Right atrium auricular region (tissue), 2 donors: Measurements from ENCODE around the gene OR10A5. TPM values are rescaled to one million over a fixed set of nuclear protein-coding genes. Genes with fewer than 3 reads are reported as not detected.
A peak's percentile ranks its signal among the peaks of the same experiment; 100 is the strongest.
"Not testable (repeated sequence)": the region's sequence is repeated elsewhere in the genome, so short reads cannot be mapped to it uniquely, and the experiment has no call there.

Experiments used
- DNase-seq: peaks from one replicate; pipeline ENCODE4 v3.0.0-alpha.2; 2019; ENCODE audit warnings: low spot score
- H3K27ac ChIP-seq, 2 donors: fragments of 200-600 bp; sonication (generic); 1 replicate in 1 of 2; 2 replicates in 1 of 2; pipeline ENCODE4 v1.5.1; 2016 to 2019
- H3K27me3 ChIP-seq, 2 donors: fragments of 200-600 bp; sonication (generic); one replicate each; pipeline versions ENCODE4 v1.5.1 to v1.6.0; 2017 to 2019
- H3K36me3 ChIP-seq: fragments of 200-600 bp; sonication (generic); one replicate; pipeline ENCODE4 v1.5.1; 2016
- H3K4me1 ChIP-seq, 2 donors: fragments of 200-600 bp; sonication (generic); one replicate each; pipeline versions ENCODE4 v1.5.1 to v1.6.0; 2017 to 2019
- H3K4me3 ChIP-seq, 2 donors: fragments of 200-600 bp; sonication (generic); 1 replicate in 1 of 2; 2 replicates in 1 of 2; pipeline ENCODE4 v1.5.1; 2017 to 2019; ENCODE audit warnings: mild to moderate bottlenecking in 1 of 2, moderate library complexity in 1 of 2
- H3K9me3 ChIP-seq, 2 donors: fragments of 200-600 bp; sonication (generic); one replicate each; pipeline ENCODE4 v1.5.1; 2019
- CTCF ChIP-seq, 2 donors: fragments of 200-600 bp; sonication (generic); IDR thresholded peaks; one replicate each; pipeline ENCODE4 v1.5.1; 2019; ENCODE audit warnings: antibody characterized with exemption in 2 of 2
- total RNA-seq, 2 donors: library from RNA; depleted of rRNA; stranded (reverse); fragments of >200 nt; gene quantifications; one replicate each; pipeline ENCODE4 v1.1.0, GENCODE V29; 2016

OR10A5 gene, protein sequence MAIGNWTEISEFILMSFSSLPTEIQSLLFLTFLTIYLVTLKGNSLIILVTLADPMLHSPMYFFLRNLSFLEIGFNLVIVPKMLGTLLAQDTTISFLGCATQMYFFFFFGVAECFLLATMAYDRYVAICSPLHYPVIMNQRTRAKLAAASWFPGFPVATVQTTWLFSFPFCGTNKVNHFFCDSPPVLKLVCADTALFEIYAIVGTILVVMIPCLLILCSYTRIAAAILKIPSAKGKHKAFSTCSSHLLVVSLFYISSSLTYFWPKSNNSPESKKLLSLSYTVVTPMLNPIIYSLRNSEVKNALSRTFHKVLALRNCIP
- not detected for total RNA-seq

DNA sequence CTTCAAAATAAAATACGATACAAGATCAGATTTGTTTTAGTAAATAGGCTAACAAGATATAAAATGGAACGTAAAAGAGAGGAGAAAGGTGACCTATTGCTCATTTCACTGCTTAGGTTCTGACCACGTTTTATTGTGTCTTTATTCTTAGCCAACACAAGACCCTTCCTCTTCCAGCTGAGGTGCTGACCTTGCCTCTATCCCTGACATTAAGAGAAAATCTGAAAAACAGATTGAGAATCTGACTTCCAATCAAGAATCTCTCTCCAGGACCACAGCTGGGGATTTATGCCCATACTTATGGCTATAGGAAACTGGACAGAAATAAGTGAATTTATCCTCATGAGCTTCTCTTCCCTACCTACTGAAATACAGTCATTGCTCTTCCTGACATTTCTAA, at the start of gene OR10A5:
Gene OR10A5 (plus strand): TSS at position 301 of the 400 bp plus-strand sequence. CDS start 0 bp downstream, at position 301.
- no peak within 1 kb of the TSS for H3K4me3 ChIP-seq
- no peaks in the 10 kb centered on the region for H3K4me1 ChIP-seq
- TF ChIP-seq CTCF (IDR thresholded peaks at IDR 0.05): no peak
- H3K27ac ChIP-seq: no peak within 1 kb of the TSS
- no peaks in the 10 kb centered on the region for H3K27me3 ChIP-seq
- no peaks in the 10 kb centered on the region for H3K9me3 ChIP-seq
- no peak for DNase-seq
- no peaks in the 10 kb centered on the region for H3K36me3 ChIP-seq

GRCh38 chr11:6799402-6799801, 46.1 kb upstream of the OR10A5 start, which contains the start of gene OR6A2:
Gene OR6A2 (minus strand): TSS chr11:6799689. CDS start chr11:6795708, 3,981 bp downstream.
- Histone ChIP-seq H3K27ac (no peak within 1 kb of the TSS), H3K9me3 (no peaks in the 10 kb centered on the region), H3K27me3 (no peaks in the 10 kb centered on the region), H3K4me1 (no peaks in the 10 kb centered on the region), H3K36me3 (no peaks in the 10 kb centered on the region), H3K4me3 (no peak within 1 kb of the TSS)
- TF ChIP-seq CTCF (IDR thresholded peaks at IDR 0.05): no peak
- DNase-seq: no peak

GRCh38 chr11:6801075-6801474, 44.4 kb upstream of the OR10A5 start:
- DNase-seq: not testable (repeated sequence)

DNA sequence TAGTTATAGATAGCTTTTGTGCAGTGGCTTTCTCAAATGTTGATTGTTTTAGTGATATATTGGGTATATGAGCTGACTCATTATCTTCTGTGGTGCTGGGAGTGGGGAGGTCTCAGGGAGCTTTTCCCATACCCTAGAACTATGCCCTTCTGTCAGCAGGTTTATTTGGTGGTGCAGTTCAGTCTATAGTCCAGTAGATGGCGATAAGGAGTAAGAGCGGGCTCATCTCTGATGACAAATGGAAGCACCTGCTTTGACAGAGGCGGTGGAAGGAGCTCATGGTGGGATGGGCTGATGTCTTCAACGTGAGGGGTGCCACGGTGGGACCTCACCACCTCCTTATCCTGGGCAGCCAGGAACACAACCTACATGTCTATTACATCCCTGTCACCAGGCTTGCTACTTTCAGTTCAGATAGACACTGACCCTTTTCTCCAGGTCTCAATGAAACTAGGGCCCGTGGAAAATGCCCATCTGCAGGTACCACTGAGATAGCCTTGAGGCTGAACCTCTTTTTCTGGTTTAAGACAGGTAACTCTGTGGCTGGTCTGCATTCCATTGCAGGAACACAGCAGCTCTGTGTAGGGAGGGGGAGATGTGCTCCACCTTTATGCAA, 33.0 kb upstream of the OR10A5 start:
- no peak for DNase-seq
- Histone ChIP-seq H3K27ac (no peak overlapping the region), H3K4me3 (no peak overlapping the region), H3K36me3 (no peaks in the 10 kb centered on the region), H3K27me3 (no peaks in the 10 kb centered on the region), H3K9me3 (no peaks in the 10 kb centered on the region), H3K4me1 (no peaks in the 10 kb centered on the region)
- peak; percentile 78 to 88 for TF ChIP-seq CTCF (IDR thresholded peaks at IDR 0.05)

More at GRCh38 chr11:6801075-6801474, 44.4 kb upstream of the OR10A5 start:
- H3K27me3 ChIP-seq, H3K4me1 ChIP-seq, H3K4me3 ChIP-seq, H3K36me3 ChIP-seq, H3K9me3 ChIP-seq, H3K27ac ChIP-seq: not testable (repeated sequence)

DNA sequence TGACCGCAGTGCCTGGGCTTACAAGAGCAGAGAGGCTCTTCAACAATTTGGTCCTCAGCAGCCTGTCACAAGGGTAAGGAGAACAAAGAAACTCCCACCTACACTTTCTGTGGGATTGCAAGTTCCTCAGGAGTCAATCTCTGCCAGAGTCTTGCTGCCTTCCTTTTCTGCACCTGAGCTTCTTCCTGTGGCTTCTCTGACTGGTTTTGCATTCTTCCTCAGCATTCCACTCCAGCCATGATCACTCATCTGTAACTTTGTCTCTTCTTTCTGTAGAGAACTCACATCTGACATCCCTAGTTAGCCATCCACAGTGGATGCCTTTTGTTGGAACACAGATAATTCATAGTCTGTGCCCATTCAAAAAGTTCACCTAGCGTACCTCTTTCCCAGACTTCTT, 31.8 kb upstream of the OR10A5 start:
- H3K27me3 ChIP-seq: no peaks in the 10 kb centered on the region
- no peaks in the 10 kb centered on the region for H3K4me1 ChIP-seq
- TF ChIP-seq CTCF (IDR thresholded peaks at IDR 0.05): no peak
- H3K4me3 ChIP-seq: no peak overlapping the region
- H3K36me3 ChIP-seq: no peaks in the 10 kb centered on the region
- H3K27ac ChIP-seq: no peak overlapping the region
- H3K9me3 ChIP-seq: no peaks in the 10 kb centered on the region
- DNase-seq: no peak

- H3K9me3 ChIP-seq: peaks cover 0 to 14% of the 10 kb centered on the region in 2 donors
- H3K27ac ChIP-seq: no peak overlapping the region
- no peaks in the 10 kb centered on the region for H3K27me3 ChIP-seq
- H3K4me1 ChIP-seq: no peaks in the 10 kb centered on the region
- no peak overlapping the region for H3K4me3 ChIP-seq
- TF ChIP-seq CTCF (IDR thresholded peaks at IDR 0.05): no peak
- H3K36me3 ChIP-seq: no peaks in the 10 kb centered on the region
- DNase-seq: no peak
These were observed 27.8 kb upstream of the OR10A5 start for GRCh38 chr11:6817694-6818093.
